Measurements from ENCODE around the gene SEMA6A. TPM values are rescaled to one million over a fixed set of nuclear protein-coding genes. Genes with fewer than 3 reads are reported as not detected.

Gene SEMA6A
- total and polyA plus RNA-seq, 2 experiments from 2014 or later: 13.2 to 27.6 TPM

DNA sequence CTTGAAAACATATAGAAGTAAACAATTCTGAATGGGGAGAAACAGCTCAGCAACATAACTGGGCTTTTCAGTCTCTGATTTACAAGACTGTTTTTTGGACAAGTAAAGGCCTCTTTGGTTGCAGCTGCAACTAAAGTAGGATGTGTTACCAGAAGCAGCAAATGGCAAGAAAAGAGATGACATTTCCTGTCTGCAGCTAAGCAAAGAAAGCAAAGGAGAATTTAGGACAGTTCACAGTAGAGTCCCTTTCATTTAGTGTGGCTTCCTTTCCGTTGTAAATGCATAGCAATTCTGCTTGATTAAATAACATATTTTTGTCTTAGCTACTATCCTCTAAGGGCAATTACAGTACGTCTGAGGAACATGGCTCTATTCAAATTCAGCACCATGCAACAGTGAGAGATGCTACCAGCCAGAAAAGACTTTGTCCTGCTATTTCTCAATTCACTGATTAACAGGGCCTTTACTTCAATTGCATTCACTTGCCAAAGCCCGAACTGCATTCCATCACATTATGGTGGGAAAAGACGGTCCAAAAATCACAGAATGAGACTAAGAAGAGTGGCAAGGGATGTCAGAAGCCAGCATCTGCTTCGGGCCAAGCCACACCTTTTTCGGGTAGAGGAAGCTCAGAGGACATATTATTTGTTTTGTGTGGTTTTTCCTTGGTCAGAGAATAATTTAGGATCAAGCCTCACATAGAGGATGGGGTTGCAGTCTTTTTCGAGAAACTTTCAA is 107.7 kb downstream of the SEMA6A start:
- H3K4me3 ChIP-seq: no peak overlapping the region
- H3K36me3 ChIP-seq: no peaks in the 10 kb centered on the region
- DNase-seq (ENCODE audit: low read depth in 1 of 2, low spot score in 1 of 2): no peak

GRCh38 chr5:116465411-116465810 is 109.2 kb downstream of the SEMA6A start:
- Histone ChIP-seq H3K27me3 (no peaks in the 10 kb centered on the region), H3K4me3 (no peak overlapping the region), H3K4me1 (ENCODE audit: low read depth) (peaks cover 31% of the 10 kb centered on the region), H3K9me3 (ENCODE audit: low read depth) (no peaks in the 10 kb centered on the region), H3K27ac (no peak overlapping the region), H3K36me3 (no peaks in the 10 kb centered on the region)
- DNase-seq (ENCODE audit: low read depth in 1 of 2, low spot score in 1 of 2): no peak
- TF ChIP-seq, protein P1, sequence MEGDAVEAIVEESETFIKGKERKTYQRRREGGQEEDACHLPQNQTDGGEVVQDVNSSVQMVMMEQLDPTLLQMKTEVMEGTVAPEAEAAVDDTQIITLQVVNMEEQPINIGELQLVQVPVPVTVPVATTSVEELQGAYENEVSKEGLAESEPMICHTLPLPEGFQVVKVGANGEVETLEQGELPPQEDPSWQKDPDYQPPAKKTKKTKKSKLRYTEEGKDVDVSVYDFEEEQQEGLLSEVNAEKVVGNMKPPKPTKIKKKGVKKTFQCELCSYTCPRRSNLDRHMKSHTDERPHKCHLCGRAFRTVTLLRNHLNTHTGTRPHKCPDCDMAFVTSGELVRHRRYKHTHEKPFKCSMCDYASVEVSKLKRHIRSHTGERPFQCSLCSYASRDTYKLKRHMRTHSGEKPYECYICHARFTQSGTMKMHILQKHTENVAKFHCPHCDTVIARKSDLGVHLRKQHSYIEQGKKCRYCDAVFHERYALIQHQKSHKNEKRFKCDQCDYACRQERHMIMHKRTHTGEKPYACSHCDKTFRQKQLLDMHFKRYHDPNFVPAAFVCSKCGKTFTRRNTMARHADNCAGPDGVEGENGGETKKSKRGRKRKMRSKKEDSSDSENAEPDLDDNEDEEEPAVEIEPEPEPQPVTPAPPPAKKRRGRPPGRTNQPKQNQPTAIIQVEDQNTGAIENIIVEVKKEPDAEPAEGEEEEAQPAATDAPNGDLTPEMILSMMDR (IDR thresholded peaks at IDR 0.05; ENCODE audit: low read depth, low read length): no peak

More for the DNA sequence above, 107.7 kb downstream of the SEMA6A start:
- no peak overlapping the region for H3K27ac ChIP-seq
- TF ChIP-seq, protein P1 (IDR thresholded peaks at IDR 0.05; ENCODE audit: low read depth, low read length): no peak
- no peaks in the 10 kb centered on the region for H3K27me3 ChIP-seq
- H3K9me3 ChIP-seq (ENCODE audit: low read depth): no peaks in the 10 kb centered on the region
- peaks cover 27% of the 10 kb centered on the region for H3K4me1 ChIP-seq (ENCODE audit: low read depth)

- Histone ChIP-seq H3K4me1 (ENCODE audit: low read depth) (peaks cover 31% of the 10 kb centered on the region), H3K4me3 (no peak overlapping the region), H3K9me3 (ENCODE audit: low read depth) (no peaks in the 10 kb centered on the region), H3K27ac (peak overlapping the region; percentile 26), H3K27me3 (no peaks in the 10 kb centered on the region), H3K36me3 (no peaks in the 10 kb centered on the region)
- no peak for DNase-seq (ENCODE audit: low read depth in 1 of 2, low spot score in 1 of 2)
- TF ChIP-seq, protein P1 (IDR thresholded peaks at IDR 0.05; ENCODE audit: low read depth, low read length): no peak
Measured at GRCh38 chr5:116464144-116464708, 110.4 kb downstream of the SEMA6A start.

GRCh38 chr5:116462500-116462899 is 112.1 kb downstream of the SEMA6A start:
- H3K36me3 ChIP-seq: no peaks in the 10 kb centered on the region
- peaks cover 35% of the 10 kb centered on the region for H3K4me1 ChIP-seq (ENCODE audit: low read depth)
- no peaks in the 10 kb centered on the region for H3K27me3 ChIP-seq
- no peak overlapping the region for H3K4me3 ChIP-seq
- TF ChIP-seq, protein P1 (IDR thresholded peaks at IDR 0.05; ENCODE audit: low read depth, low read length): no peak
- peak in 1 of 2 donors; percentile 25 for DNase-seq (ENCODE audit: low read depth in 1 of 2, low spot score in 1 of 2)
- H3K9me3 ChIP-seq (ENCODE audit: low read depth): no peaks in the 10 kb centered on the region
- H3K27ac ChIP-seq: peak overlapping the region; percentile 13

DNA sequence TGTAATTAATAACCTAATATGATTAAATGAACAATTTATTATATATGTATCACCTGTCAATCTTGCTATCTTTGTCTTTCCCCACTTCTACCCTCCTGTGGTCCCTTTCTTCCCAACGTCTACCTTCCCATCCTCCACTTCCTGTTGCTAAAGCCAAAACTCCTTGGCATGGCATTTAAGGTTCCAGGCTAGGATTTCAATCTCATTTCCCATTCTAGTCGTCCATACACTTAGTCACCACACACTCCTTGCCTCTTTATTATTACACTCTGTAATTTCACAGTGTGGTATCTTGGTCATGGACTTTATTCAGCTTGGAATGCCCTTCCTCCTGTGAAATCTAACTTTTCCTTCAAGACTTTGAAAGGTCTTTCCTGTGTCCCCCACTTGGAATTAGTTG is 115.3 kb downstream of the SEMA6A start:
- Histone ChIP-seq H3K4me3 (no peak overlapping the region), H3K9me3 (ENCODE audit: low read depth) (no peaks in the 10 kb centered on the region), H3K4me1 (ENCODE audit: low read depth) (peaks cover 44% of the 10 kb centered on the region), H3K27ac (no peak overlapping the region), H3K36me3 (no peaks in the 10 kb centered on the region), H3K27me3 (no peaks in the 10 kb centered on the region)
- DNase-seq (ENCODE audit: low read depth in 1 of 2, low spot score in 1 of 2): no peak
- TF ChIP-seq, protein P1 (IDR thresholded peaks at IDR 0.05; ENCODE audit: low read depth, low read length): no peak

Data from cardiac muscle cell (in vitro differentiated cells and primary cell).